ENCODE data around the gene AHCYL1. TPM values are rescaled to one million over a fixed set of nuclear protein-coding genes. Genes with fewer than 3 reads are reported as not detected.

The AHCYL1 gene
- total and polyA plus RNA-seq, 10 of the 15 experiments (the other 5 are each of a cell fraction or from before 2014, with no cell fraction given), result 24.7 to 73.6 (median 46.8) TPM

DNA sequence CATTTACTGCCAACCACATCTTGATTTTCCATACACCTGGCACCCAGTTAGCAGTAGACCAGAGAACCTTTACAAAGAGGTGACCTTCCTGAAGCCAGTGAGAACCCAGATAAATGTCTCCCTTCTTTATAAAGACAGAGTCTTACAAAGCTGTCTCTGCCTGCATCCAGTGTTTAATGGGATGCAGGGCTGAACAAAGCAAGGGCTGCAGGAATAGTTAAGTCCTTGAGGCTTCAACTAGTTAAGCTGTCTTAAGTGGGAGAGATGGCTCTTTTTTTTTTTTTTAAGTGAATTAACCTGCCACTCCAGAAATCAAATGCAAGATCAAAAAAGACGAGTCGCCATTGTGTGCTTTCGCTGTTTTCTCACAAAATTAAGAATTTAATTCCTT, 1.5 kb downstream of the AHCYL1 start:
- H3K9ac ChIP-seq (ENCODE audit: control insufficient read depth, insufficient read depth, low read length), result peak overlapping the region; percentile 93
- no peak overlapping the region for H2AFZ ChIP-seq (ENCODE audit: control insufficient read depth, low read depth, low read length)
- TF ChIP-seq IKZF2 (IDR thresholded peaks at IDR 0.05), result no peak
- no peak for TF ChIP-seq TCF12 (IDR thresholded peaks at IDR 0.05; ENCODE audit: low read depth, low read length)
- no peak for TF ChIP-seq ZBED1 (IDR thresholded peaks at IDR 0.05; ENCODE audit: borderline replicate concordance)
- TF ChIP-seq FOS (IDR thresholded peaks at IDR 0.05; ENCODE audit: borderline replicate concordance, extremely low read depth, insufficient read length), result no peak
- TF ChIP-seq ZSCAN29 (IDR thresholded peaks at IDR 0.05), result no peak
- TF ChIP-seq WRNIP1 (IDR thresholded peaks at IDR 0.05; ENCODE audit: borderline replicate concordance, low read depth, low read length), result no peak
- no peak for TF ChIP-seq ZNF24 (IDR thresholded peaks at IDR 0.05)
- no peak for TF ChIP-seq RAD51 (IDR thresholded peaks at IDR 0.05)
- TF ChIP-seq NFYA (IDR thresholded peaks at IDR 0.05; ENCODE audit: borderline replicate concordance, low read depth, low read length), result no peak
- TF ChIP-seq BHLHE40 (IDR thresholded peaks at IDR 0.05; ENCODE audit: borderline replicate concordance in 1 of 2, low read depth in 2 of 2, low read length in 1 of 2), result no peak
- no peak for TF ChIP-seq CREB1 (IDR thresholded peaks at IDR 0.05; ENCODE audit: low read depth)
- TF ChIP-seq, protein P1, sequence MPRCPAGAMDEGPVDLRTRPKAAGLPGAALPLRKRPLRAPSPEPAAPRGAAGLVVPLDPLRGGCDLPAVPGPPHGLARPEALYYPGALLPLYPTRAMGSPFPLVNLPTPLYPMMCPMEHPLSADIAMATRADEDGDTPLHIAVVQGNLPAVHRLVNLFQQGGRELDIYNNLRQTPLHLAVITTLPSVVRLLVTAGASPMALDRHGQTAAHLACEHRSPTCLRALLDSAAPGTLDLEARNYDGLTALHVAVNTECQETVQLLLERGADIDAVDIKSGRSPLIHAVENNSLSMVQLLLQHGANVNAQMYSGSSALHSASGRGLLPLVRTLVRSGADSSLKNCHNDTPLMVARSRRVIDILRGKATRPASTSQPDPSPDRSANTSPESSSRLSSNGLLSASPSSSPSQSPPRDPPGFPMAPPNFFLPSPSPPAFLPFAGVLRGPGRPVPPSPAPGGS (IDR thresholded peaks at IDR 0.05; ENCODE audit: borderline replicate concordance, insufficient read depth, low read depth, low read length, poor library complexity, severe bottlenecking), result no peak
- no peak for TF ChIP-seq FOXK2 (IDR thresholded peaks at IDR 0.05)
- no peak for TF ChIP-seq ETV6 (conservative IDR thresholded peaks at IDR 0.05 in 1 of 2, IDR thresholded peaks at IDR 0.05 in 1 of 2; ENCODE audit: borderline replicate concordance in 1 of 2, low read depth in 1 of 2)
- peak overlapping the region; percentile 96 for H3K4me2 ChIP-seq (ENCODE audit: control insufficient read depth, insufficient read depth)
- ChIA-PET POLR2A (interaction anchor here (0.6 to 4.7 kb wide), 7 partner anchors 21 to 566 kb away, joined by 3 to 28 read pairs (median 5); partner anchors contain the start of genes GNAI3 and STRIP1), RAD21 (ENCODE audit: unreplicated experiment) (interaction anchor here (0.9 to 15.4 kb wide), 11 partner anchors 12 to 441 kb away, joined by 3 to 390 read pairs (median 34); partner anchors contain the start of gene GNAI3), CTCF (interaction anchor here (0.6 to 16.8 kb wide), 18 partner anchors 9 to 873 kb away, joined by 3 to 759 read pairs (median 4); partner anchors contain the start of genes GNAI3 and STRIP1), SMC1A (ENCODE audit: uncharacterized antibody, unreplicated experiment) (interaction anchor here (0.8 to 13.9 kb wide), 12 partner anchors 18 to 422 kb away, joined by 3 to 431 read pairs (median 10); partner anchors contain the start of gene STRIP1)
- FAIRE-seq, result no peak
- ATAC-seq, result no peak
- no peaks in the 10 kb centered on the region for H3K27me3 ChIP-seq (replicated peaks in 1 of 2; ENCODE audit: control insufficient read depth in 2 of 2, insufficient read depth in 2 of 2, low read length in 1 of 2)
- no TSS peak for BruUV-seq (replicated peaks)
- 100% methylated on average over 3 of the region's 3 CpGs for WGBS (ENCODE audit: insufficient coverage, insufficient replicate concordance, low lambda C conversion rate, missing lambda C conversion rate)
- in situ Hi-C loops (cut with MboI), result loop anchor here (5.0 kb wide), 2 partner anchors 344 to 439 kb away; partner anchors contain the start of gene GNAI3
- H3K36me3 ChIP-seq (ENCODE audit: control insufficient read depth in 2 of 2, insufficient read depth in 2 of 2, low read length in 1 of 2), result peaks cover 0 to 2% of the 10 kb centered on the region in 2 experiments; a peak in 1 of 4 replicates
- H3K27ac ChIP-seq (ENCODE audit: control insufficient read depth, insufficient read depth), result no peak overlapping the region; the same call in 1 of the 2 replicates
- H3K9me3 ChIP-seq (replicated peaks; ENCODE audit: control insufficient read depth, insufficient read depth, low read length), result no peaks in the 10 kb centered on the region
- peaks cover 40% of the 10 kb centered on the region for H3K79me2 ChIP-seq (ENCODE audit: control insufficient read depth, insufficient read depth, low read length)
- H3K4me1 ChIP-seq (ENCODE audit: control insufficient read depth, insufficient read depth, low read length), result peaks cover 7% of the 10 kb centered on the region
- no peak for DNase-seq (ENCODE audit: low read depth, low spot score)
- intact Hi-C loops (cut with micrococcal nuclease; ENCODE audit: unreplicated experiment), result no loop called here
- H4K20me1 ChIP-seq (ENCODE audit: control insufficient read depth, insufficient read depth), result no peaks in the 10 kb centered on the region; the same call in 1 of the 2 replicates
- peak overlapping the region; percentile 79 for H3K4me3 ChIP-seq

Measured in GM12878 (cell line).